A549 (cell line): ENCODE results near the gene UBE2N. TPM values are rescaled to one million over a fixed set of nuclear protein-coding genes. Genes with fewer than 3 reads are reported as not detected.

Experiments
- ATAC-seq, 2 experiments: fragments of 200-7000 bp in 1 of 2; fragments of >200 bp in 1 of 2; cut with Nextera tagmentation in 1 of 2; cut with Tn5 transposase in 1 of 2; 3 replicates each; pipeline versions ENCODE4 v1.8.0 to v1.9.1; 2018 to 2020; ENCODE audit warnings: mild to moderate bottlenecking in 1 of 2, moderate library complexity in 1 of 2
- CTCF ChIA-PET: fragments of 300-600 bp; sonication (Branson Sonifier 250); formaldehyde crosslinking; extraction: SDS; loops from one replicate; lab custom pipeline; 2021; ENCODE audit warnings: antibody characterized with exemption, inconsistent platforms; lab: Yijun Ruan, JAX
- POLR2A ChIA-PET: fragments of 350-600 bp; formaldehyde crosslinking; extraction: SDS; loops from one replicate; lab custom pipeline; 2021; ENCODE audit warnings: antibody characterized with exemption, inconsistent platforms; lab: Yijun Ruan, JAX
- DNase-seq, 2 experiments: peaks; one replicate each; pipeline versions ENCODE4 v3.0.0 to v3.0.0-alpha.2; 2011 to 2016; ENCODE audit warnings: low read depth in 1 of 2, low spot score in 1 of 2
- FAIRE-seq: peaks from 2 replicates; lab custom pipeline; 2011; peaks lifted over from hg19 to GRCh38; lab: Jason Lieb, UNC
- H3K27ac ChIP-seq, 2 experiments: fragments of >200 bp; sonication (Bioruptor Twin); formaldehyde crosslinking; 3 replicates each; pipeline ENCODE4 v1.5.1; 2016 to 2017
- H3K4me1 ChIP-seq: fragments of >200 bp; sonication (Bioruptor Twin); formaldehyde crosslinking; 3 replicates; pipeline ENCODE4 v1.6.1; 2016
- H3K4me2 ChIP-seq: fragments of >200 bp; sonication (Bioruptor Twin); formaldehyde crosslinking; 3 replicates; pipeline ENCODE4 v1.6.1; 2016
- H3K4me3 ChIP-seq: fragments of >200 bp; sonication (Bioruptor Twin); formaldehyde crosslinking; 3 replicates; pipeline ENCODE4 v1.5.1; 2016
- H3K9me3 ChIP-seq: fragments of >200 bp; sonication (Bioruptor Twin); formaldehyde crosslinking; 3 replicates; pipeline ENCODE4 v1.6.1; 2016
- BCL3 ChIP-seq: fragments of >200 bp; sonication (Bioruptor Twin); formaldehyde crosslinking; IDR thresholded peaks from 3 replicates; pipeline ENCODE4 v1.6.1; 2016
- CHD4 ChIP-seq: fragments of 200-600 bp; sonication (generic); IDR thresholded peaks from 2 replicates; pipeline ENCODE4 v1.6.1; 2016; ENCODE audit warnings: antibody characterized with exemption, mild to moderate bottlenecking, borderline replicate concordance
- CTCF ChIP-seq: fragments of >200 bp; sonication (Bioruptor Twin); formaldehyde crosslinking; IDR thresholded peaks from 3 replicates; pipeline ENCODE4 v1.5.1; 2016
- EHF ChIP-seq: fragments of 250-450 bp; sonication (Bioruptor Pico); IDR thresholded peaks from 2 replicates; pipeline ENCODE4 v1.5.0; 2020; ENCODE audit warnings: mild to moderate bottlenecking
- EP300 ChIP-seq, 2 experiments: fragments of >200 bp; sonication (Bioruptor Twin); formaldehyde crosslinking; IDR thresholded peaks; 2 replicates in 1 of 2; 3 replicates in 1 of 2; pipeline ENCODE4 v1.6.1; 2016 to 2017
- ESRRA ChIP-seq: fragments of 150-350 bp; IDR thresholded peaks from 2 replicates; pipeline ENCODE4 v1.6.1; 2014; ENCODE audit warnings: mild to moderate bottlenecking, low read length, borderline replicate concordance
- GATA3 ChIP-seq: IDR thresholded peaks from 2 replicates; pipeline ENCODE4 v1.6.1; 2012; ENCODE audit warnings: borderline replicate concordance
- HEYL ChIP-seq: fragments of 250-450 bp; sonication (Bioruptor Pico); IDR thresholded peaks from 2 replicates; pipeline ENCODE4 v1.8.0; 2021; ENCODE audit warnings: mild to moderate bottlenecking, moderate library complexity
- HMGXB4 ChIP-seq: fragments of 250-450 bp; sonication (Bioruptor Pico); IDR thresholded peaks from 2 replicates; pipeline ENCODE4 v1.5.0; 2021; ENCODE audit warnings: mild to moderate bottlenecking, moderate library complexity, borderline replicate concordance
- JUN ChIP-seq, 2 experiments: fragments of >200 bp; sonication (Bioruptor Twin); formaldehyde crosslinking; IDR thresholded peaks; 2 replicates in 1 of 2; 3 replicates in 1 of 2; pipeline ENCODE4 v1.6.1; 2016 to 2017
- KDM1A ChIP-seq: fragments of 200-600 bp; sonication (generic); IDR thresholded peaks from 2 replicates; pipeline ENCODE4 v1.6.1; 2016; ENCODE audit warnings: low read depth, mild to moderate bottlenecking
- KDM5A ChIP-seq: fragments of 200-600 bp; sonication (generic); IDR thresholded peaks from 2 replicates; pipeline ENCODE4 v1.6.1; 2016; ENCODE audit warnings: antibody characterized with exemption, mild to moderate bottlenecking
- MAZ ChIP-seq: fragments of 150-350 bp; IDR thresholded peaks from 2 replicates; pipeline ENCODE4 v1.6.1; 2014; ENCODE audit warnings: antibody characterized with exemption, low read depth, low read length, borderline replicate concordance
- MYC ChIP-seq: IDR thresholded peaks from 2 replicates; pipeline ENCODE4 v1.6.1; 2012; ENCODE audit warnings: mild to moderate bottlenecking, inconsistent platforms, low read length, improper control_type of control experiment, borderline replicate concordance
- PHF8 ChIP-seq: fragments of 200-600 bp; sonication (generic); IDR thresholded peaks from 2 replicates; pipeline ENCODE4 v1.6.1; 2016; ENCODE audit warnings: low read depth, mild to moderate bottlenecking, antibody characterized with exemption, moderate library complexity, borderline replicate concordance
- POLR2A ChIP-seq: IDR thresholded peaks from 2 replicates; pipeline ENCODE4 v1.6.1; 2012; ENCODE audit warnings: mild to moderate bottlenecking, low read length
- POLR2AphosphoS2 ChIP-seq: conservative IDR thresholded peaks from 2 replicates; pipeline ENCODE4 v1.6.1; 2012; ENCODE audit warnings: low read length, improper control_type of control experiment, inconsistent platforms
- RCOR1 ChIP-seq: fragments of 150-350 bp; IDR thresholded peaks from 2 replicates; pipeline ENCODE4 v1.6.1; 2014; ENCODE audit warnings: antibody characterized with exemption, low read length, low read depth
- REST ChIP-seq: fragments of 200-600 bp; sonication (generic); IDR thresholded peaks from 2 replicates; pipeline ENCODE4 v1.6.1; 2016; ENCODE audit warnings: antibody characterized with exemption, mild to moderate bottlenecking, moderate library complexity
- RFX5 ChIP-seq: fragments of 450-650 bp; IDR thresholded peaks from 2 replicates; pipeline ENCODE4 v1.7.1; 2014; ENCODE audit warnings: antibody characterized with exemption, mild to moderate bottlenecking, moderate library complexity
- RNF2 ChIP-seq: fragments of 200-600 bp; sonication (generic); IDR thresholded peaks from 2 replicates; pipeline ENCODE4 v1.6.1; 2016; ENCODE audit warnings: low read depth, mild to moderate bottlenecking, antibody characterized with exemption, moderate library complexity, borderline replicate concordance
- TFCP2L1 ChIP-seq: fragments of 250-450 bp; sonication (Bioruptor Pico); IDR thresholded peaks from 2 replicates; pipeline ENCODE4 v1.5.0; 2021; ENCODE audit warnings: mild to moderate bottlenecking
- USF2 ChIP-seq: fragments of 450-650 bp; IDR thresholded peaks from 2 replicates; pipeline ENCODE4 v1.6.1; 2014; ENCODE audit warnings: antibody characterized with exemption
- ZFP36 ChIP-seq: fragments of 450-650 bp; IDR thresholded peaks from 2 replicates; pipeline ENCODE4 v1.6.1; 2014; ENCODE audit warnings: borderline replicate concordance; ENCODE audit not compliant: partially characterized antibody
- ZSCAN20 ChIP-seq: fragments of 250-450 bp; sonication (Bioruptor Pico); IDR thresholded peaks from 2 replicates; pipeline ENCODE4 v1.8.0; 2022; ENCODE audit warnings: mild to moderate bottlenecking, moderate library complexity
- WGBS: methylation state at CpG from one replicate; pipeline ENCODE4 v1.1.6; 2017; ENCODE audit errors: missing lambda C conversion rate; 5-methylcytosine and 5-hydroxymethylcytosine counted together
- polyA minus RNA-seq: library from RNA; depleted of rRNA, polyadenylated mRNA; stranded (reverse); fragments of >200 nt; gene quantifications from 2 replicates; pipeline ENCODE4 v1.2.3, GENCODE V29; 2011; rRNA and poly(A)+ RNA removed
- polyA plus RNA-seq, 4 experiments: library from polyadenylated mRNA; depleted of rRNA in 3 of 4; stranded (reverse); fragments of >200 nt; fragmentation: RNase III in 1 of 4; extraction: RNeasy Plus Mini Kit Qiagen cat#74134 plus additional on column Dnase treatment in 1 of 4; gene quantifications; 2 replicates in 3 of 4; 3 replicates in 1 of 4; pipeline ENCODE4 v1.2.3, GENCODE V29; 2011 to 2017
- TF ChIP-seq, protein P1 (sequence below): IDR thresholded peaks from 2 replicates; pipeline ENCODE4 v1.6.1; 2012; ENCODE audit warnings: low read depth, borderline replicate concordance

Gene UBE2N, protein sequence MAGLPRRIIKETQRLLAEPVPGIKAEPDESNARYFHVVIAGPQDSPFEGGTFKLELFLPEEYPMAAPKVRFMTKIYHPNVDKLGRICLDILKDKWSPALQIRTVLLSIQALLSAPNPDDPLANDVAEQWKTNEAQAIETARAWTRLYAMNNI
- polyA plus RNA-seq (2011; rRNA removed) (160 and 187 TPM in 2 replicates), polyA plus RNA-seq (2017; fragmentation: RNase III; extraction: RNeasy Plus Mini Kit Qiagen cat#74134 plus additional on column Dnase treatment) (163 to 187 TPM (median 168 TPM) in 3 replicates), polyA minus RNA-seq (57.8 and 68.9 TPM in 2 replicates)
- polyA plus RNA-seq (2012; cell fraction: cytosol; rRNA removed) = 103 and 129 TPM in 2 replicates
- polyA plus RNA-seq (2012; cell fraction: nucleus; rRNA removed) = 28.7 and 36.7 TPM in 2 replicates

DNA sequence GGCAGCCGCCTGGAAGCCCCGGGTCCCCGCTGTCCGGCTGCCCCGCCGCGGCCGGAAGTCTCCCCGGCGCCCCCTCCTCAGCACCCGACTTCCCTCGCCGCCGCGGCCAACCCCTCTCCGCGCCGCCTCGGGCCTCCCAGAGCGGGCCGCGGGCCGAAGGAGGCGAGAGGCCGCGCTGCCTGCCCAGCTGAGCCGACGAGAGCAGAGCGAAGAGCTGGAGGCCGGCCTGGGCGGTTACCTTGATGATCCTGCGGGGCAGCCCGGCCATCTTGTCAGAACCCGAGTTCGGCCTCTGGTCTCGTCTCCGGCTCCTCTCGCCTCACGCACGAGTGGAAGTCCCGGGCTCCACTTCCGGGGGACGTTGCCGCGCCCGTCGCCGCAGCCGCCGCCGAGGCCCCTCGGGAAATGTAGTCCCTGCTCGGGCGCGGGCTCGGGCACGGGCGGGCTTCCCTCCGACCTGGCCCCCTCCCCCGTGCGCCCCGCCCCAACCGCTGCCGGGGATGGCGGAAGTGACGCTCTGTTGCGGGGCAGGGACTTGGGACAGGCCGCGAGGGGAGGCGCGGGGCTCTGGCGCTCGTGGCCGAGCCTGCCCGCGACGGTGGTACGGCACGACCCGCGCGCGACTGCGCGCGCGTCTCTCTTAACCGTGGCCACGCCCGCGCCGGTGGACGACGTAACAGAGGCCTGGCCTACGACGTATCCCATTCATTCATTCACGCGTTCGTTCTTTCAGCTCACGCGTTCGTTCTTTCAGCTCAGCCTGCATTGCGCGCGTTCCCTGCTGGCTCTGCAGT lies at the start of gene UBE2N:
UBE2N (minus strand) TSS at position 331 of the 794 bp plus-strand sequence; CDS start at position 268, 63 bp downstream.
- FAIRE-seq (no peak), DNase-seq (peak; percentile 88 to 97), ATAC-seq (peak; percentile 93 to 94)
- 2% methylated on average over 33 of the region's 105 CpGs for WGBS
- Histone ChIP-seq H3K4me3 (peak within 1 kb of the TSS; percentile 99), H3K9me3 (no peaks in the 10 kb centered on the region), H3K4me2 (peak within 1 kb of the TSS; percentile 98), H3K27ac (peak within 1 kb of the TSS; percentile 94 to 98), H3K4me1 (peaks cover 32% of the 10 kb centered on the region)
- ChIA-PET CTCF (interaction anchor here (1.5 to 4.9 kb wide), 2 partner anchors 25 to 661 kb away, joined by 5 to 16 read pairs; partner anchors contain the start of gene MRPL42), POLR2A (interaction anchor here (0.6 to 1.3 kb wide), 5 partner anchors 26 to 1300 kb away, joined by 4 to 7 read pairs (median 5); partner anchors contain the start of gene MRPL42)
- TF ChIP-seq TFCP2L1 (CRISPR knock-in tag) (0 out of 2 replicates have a peak, but pooled peaks have one; percentile 6), KDM5A (peak; percentile 58; the same call in 1 of the 2 replicates), RCOR1 (no peak), RNF2 (no peak), GATA3 (0 out of 2 replicates have a peak, but pooled peaks have one; percentile 26), EP300 (IDR thresholded peaks at IDR 0.05) (no peak), EHF (CRISPR knock-in tag) (no peak), KDM1A (no peak), MYC (peak; percentile 79), CHD4 (no peak), CTCF (no peak), ZSCAN20 (CRISPR knock-in tag) (0 out of 2 replicates have a peak, but pooled peaks have one; percentile 29), USF2 (no peak), RFX5 (peak; percentile 78), MAZ (0 out of 2 replicates have a peak, but pooled peaks have one; percentile 68), HEYL (CRISPR knock-in tag) (no peak), ESRRA (no peak), HMGXB4 (CRISPR knock-in tag) (no peak), POLR2AphosphoS2 (no peak), ZFP36 (no peak), REST (peak; percentile 64), JUN (IDR thresholded peaks at IDR 0.05) (peak; percentile 50 to 82), PHF8 (peak; percentile 92), BCL3 (peak; percentile 78; the same call in 2 of the 3 replicates), POLR2A (peak; percentile 79)
- TF ChIP-seq, protein P1, sequence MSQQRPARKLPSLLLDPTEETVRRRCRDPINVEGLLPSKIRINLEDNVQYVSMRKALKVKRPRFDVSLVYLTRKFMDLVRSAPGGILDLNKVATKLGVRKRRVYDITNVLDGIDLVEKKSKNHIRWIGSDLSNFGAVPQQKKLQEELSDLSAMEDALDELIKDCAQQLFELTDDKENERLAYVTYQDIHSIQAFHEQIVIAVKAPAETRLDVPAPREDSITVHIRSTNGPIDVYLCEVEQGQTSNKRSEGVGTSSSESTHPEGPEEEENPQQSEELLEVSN = peak; percentile 83
